GM19328 (cell line): ENCODE data around the gene TARBP1.

Experiments used
- ATAC-seq: cut with Tn5 transposase; IDR thresholded peaks from one replicate; pipeline ENCODE4 v1.9.1; 2021; ENCODE audit warnings: mild to moderate bottlenecking, moderate library complexity; ENCODE audit not compliant: unreplicated experiment

The TARBP1 gene

GRCh38 chr1:234361102-234361603 is 117.8 kb downstream of the TARBP1 start:
- no peak for ATAC-seq

GRCh38 chr1:234357831-234358230 is 121.1 kb downstream of the TARBP1 start:
- no peak for ATAC-seq

- ATAC-seq: peak; percentile 82
These were observed 122.2 kb downstream of the TARBP1 start for GRCh38 chr1:234356615-234357269.

- ATAC-seq: no peak
These were observed 123.0 kb downstream of the TARBP1 start for GRCh38 chr1:234355782-234356510.

- no peak for ATAC-seq
These were observed 130.0 kb downstream of the TARBP1 start for GRCh38 chr1:234348964-234349363.

- no peak for ATAC-seq
These were observed 133.7 kb downstream of the TARBP1 start for GRCh38 chr1:234345237-234345636.

- no peak for ATAC-seq
These were observed 136.2 kb downstream of the TARBP1 start for GRCh38 chr1:234342774-234343173.
